ENCODE results near the gene ATRNL1. TPM values are rescaled to one million over a fixed set of nuclear protein-coding genes. Genes with fewer than 3 reads are reported as not detected.

The ATRNL1 gene
- total RNA-seq, 4 donors from 2014 or later, result 0.34 to 0.98 (median 0.44) TPM; not detected in 1

GRCh38 chr10:115985786-115986185 is 892.6 kb downstream of the ATRNL1 start:
- no peak for TF ChIP-seq CTCF (IDR thresholded peaks at IDR 0.05; ENCODE audit: low read depth)

GRCh38 chr10:115988380-115988779 is 895.2 kb downstream of the ATRNL1 start:
- no peak for TF ChIP-seq CTCF (IDR thresholded peaks at IDR 0.05; ENCODE audit: low read depth)

- no peak for TF ChIP-seq CTCF (IDR thresholded peaks at IDR 0.05; ENCODE audit: low read depth)
Observed at GRCh38 chr10:115989621-115990020, 896.5 kb downstream of the ATRNL1 start.

- TF ChIP-seq CTCF (IDR thresholded peaks at IDR 0.05; ENCODE audit: low read depth), result no peak
Observed at GRCh38 chr10:115992236-115992986, 899.2 kb downstream of the ATRNL1 start.

DNA sequence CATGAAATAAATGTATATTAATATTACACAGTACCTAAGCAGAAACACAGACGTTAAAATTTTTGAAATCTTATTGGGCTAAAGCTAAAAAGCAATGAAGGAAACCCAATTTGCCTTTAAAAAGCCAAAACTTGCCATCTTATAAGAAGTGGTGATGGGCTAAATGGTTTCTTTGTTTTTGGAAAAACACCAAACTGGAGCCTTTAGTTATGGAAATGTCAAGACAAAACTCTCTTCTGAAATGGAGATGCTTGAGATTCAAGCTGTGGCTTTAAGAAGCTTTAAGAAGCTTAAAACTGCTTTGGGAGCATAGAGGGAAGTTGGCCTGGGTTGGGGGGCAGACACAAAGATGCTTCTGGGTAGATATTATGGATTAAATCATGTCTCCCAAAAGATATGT is 902.9 kb downstream of the ATRNL1 start:
- TF ChIP-seq CTCF (IDR thresholded peaks at IDR 0.05; ENCODE audit: low read depth), result no peak

DNA sequence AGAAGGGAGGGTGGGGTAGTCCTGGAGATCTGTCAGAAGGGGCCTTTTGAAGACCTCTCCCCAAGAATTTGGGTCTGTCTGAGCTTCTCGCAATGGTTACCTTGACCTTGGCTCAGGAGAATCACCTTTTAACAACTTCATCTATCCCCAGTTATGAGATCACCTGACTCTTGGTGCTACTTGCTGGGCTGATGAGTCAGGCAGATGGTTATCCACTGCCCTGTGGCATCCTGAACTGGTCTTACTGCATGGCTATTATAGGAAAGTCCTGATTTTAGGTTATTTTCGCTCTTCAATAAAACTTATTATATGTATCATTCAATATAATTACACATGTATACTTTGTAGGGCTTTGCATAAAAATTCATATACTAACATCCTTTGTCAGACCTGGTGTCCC is 905.1 kb downstream of the ATRNL1 start:
- TF ChIP-seq CTCF (IDR thresholded peaks at IDR 0.05; ENCODE audit: low read depth), result no peak

Other genes starting within 250 kb of the ATRNL1 start
- 10 to 100 TPM; 11.2 to 17.9 (median 15.3) TPM for gene TRUB1, start 155.2 kb upstream of the ATRNL1 start, total RNA-seq

Measured in subcutaneous adipose tissue (tissue), 4 donors.